Thoracic aorta (tissue), 2 donors: ENCODE results near the gene MED15. TPM values are rescaled to one million over a fixed set of nuclear protein-coding genes. Genes with fewer than 3 reads are reported as not detected.
A peak's percentile ranks its signal among the peaks of the same experiment; 100 is the strongest.
"Not testable (repeated sequence)": the region's sequence is repeated elsewhere in the genome, so short reads cannot be mapped to it uniquely, and the experiment has no call there.

Experiments used
- ATAC-seq: fragments of 150-250 bp; one replicate; pipeline ENCODE4 v1.8.0; 2017; ENCODE audit warnings: low read depth; ENCODE audit not compliant: insufficient number of reproducible peaks, low FRiP score
- DNase-seq: peaks from one replicate; pipeline ENCODE4 v3.0.0-alpha.2; 2020; ENCODE audit warnings: low spot score
- H3K27ac ChIP-seq, 2 donors: fragments of 200-600 bp; sonication (generic); 1 replicate in 1 of 2; 2 replicates in 1 of 2; pipeline ENCODE4 v1.5.1; 2016; ENCODE audit warnings: mild to moderate bottlenecking in 2 of 2, moderate library complexity in 2 of 2
- H3K27me3 ChIP-seq: fragments of 200-600 bp; sonication (generic); replicated peaks from 2 replicates; pipeline ENCODE4 v1.6.0; 2016; ENCODE audit warnings: mild to moderate bottlenecking; ENCODE audit not compliant: insufficient read depth
- H3K36me3 ChIP-seq: fragments of 200-600 bp; sonication (generic); one replicate; pipeline ENCODE4 v1.5.1; 2016
- H3K4me1 ChIP-seq, 2 donors: fragments of 200-600 bp; sonication (generic); 1 replicate in 1 of 2; 2 replicates in 1 of 2; pipeline versions ENCODE4 v1.5.1 to v1.6.0; 2016; ENCODE audit warnings: low read depth in 2 of 2, mild to moderate bottlenecking in 1 of 2; ENCODE audit not compliant: control insufficient read depth in 1 of 2
- H3K4me3 ChIP-seq: fragments of 200-600 bp; sonication (generic); 2 replicates; pipeline ENCODE4 v1.5.1; 2016; ENCODE audit warnings: mild to moderate bottlenecking
- H3K9me3 ChIP-seq: fragments of 200-600 bp; sonication (generic); 2 replicates; pipeline ENCODE4 v1.5.1; 2016
- total RNA-seq, 2 donors: library from RNA; depleted of rRNA; stranded (reverse); fragments of >200 nt; gene quantifications; one replicate each; pipeline versions ENCODE4 v1.1.0 to v1.2.3, GENCODE V29; 2016
- TF ChIP-seq, protein P1 (sequence below): fragments of 200-600 bp; sonication (generic); IDR thresholded peaks from one replicate; pipeline ENCODE4 v1.5.1; 2019; ENCODE audit warnings: antibody characterized with exemption

The MED15 gene
- total RNA-seq, 2 donors from 2014 or later = 78.9 to 98.6 TPM

DNA sequence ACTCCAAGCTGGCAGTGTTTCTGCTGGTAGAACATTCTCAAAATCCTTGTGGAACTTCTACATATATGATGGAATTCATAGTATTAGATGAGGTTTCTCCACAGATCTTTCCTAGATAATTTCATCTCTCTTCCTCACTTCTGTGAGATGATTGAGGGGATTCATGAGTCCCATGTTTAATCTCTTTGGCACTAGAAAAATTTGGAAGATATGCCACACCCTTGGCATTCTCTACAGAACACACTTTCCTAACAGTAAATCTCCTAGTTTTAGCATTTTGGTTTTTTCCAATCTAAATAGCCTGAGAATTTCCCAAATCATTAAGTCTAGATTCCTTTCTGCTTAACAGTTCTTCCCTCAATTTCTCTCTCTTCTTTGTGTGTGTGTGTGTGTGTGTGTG, 35.3 kb downstream of the MED15 start:
- TF ChIP-seq, protein P1, sequence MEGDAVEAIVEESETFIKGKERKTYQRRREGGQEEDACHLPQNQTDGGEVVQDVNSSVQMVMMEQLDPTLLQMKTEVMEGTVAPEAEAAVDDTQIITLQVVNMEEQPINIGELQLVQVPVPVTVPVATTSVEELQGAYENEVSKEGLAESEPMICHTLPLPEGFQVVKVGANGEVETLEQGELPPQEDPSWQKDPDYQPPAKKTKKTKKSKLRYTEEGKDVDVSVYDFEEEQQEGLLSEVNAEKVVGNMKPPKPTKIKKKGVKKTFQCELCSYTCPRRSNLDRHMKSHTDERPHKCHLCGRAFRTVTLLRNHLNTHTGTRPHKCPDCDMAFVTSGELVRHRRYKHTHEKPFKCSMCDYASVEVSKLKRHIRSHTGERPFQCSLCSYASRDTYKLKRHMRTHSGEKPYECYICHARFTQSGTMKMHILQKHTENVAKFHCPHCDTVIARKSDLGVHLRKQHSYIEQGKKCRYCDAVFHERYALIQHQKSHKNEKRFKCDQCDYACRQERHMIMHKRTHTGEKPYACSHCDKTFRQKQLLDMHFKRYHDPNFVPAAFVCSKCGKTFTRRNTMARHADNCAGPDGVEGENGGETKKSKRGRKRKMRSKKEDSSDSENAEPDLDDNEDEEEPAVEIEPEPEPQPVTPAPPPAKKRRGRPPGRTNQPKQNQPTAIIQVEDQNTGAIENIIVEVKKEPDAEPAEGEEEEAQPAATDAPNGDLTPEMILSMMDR = no peak
- ATAC-seq (no peak), DNase-seq (no peak)
- H3K27me3 ChIP-seq = no peaks in the 10 kb centered on the region
- H3K4me1 ChIP-seq = peaks cover 12 to 19% of the 10 kb centered on the region in 2 donors
- H3K27ac ChIP-seq = no peak overlapping the region
- no peak overlapping the region for H3K4me3 ChIP-seq
- H3K9me3 ChIP-seq = no peaks in the 10 kb centered on the region
- H3K36me3 ChIP-seq = peaks cover 10% of the 10 kb centered on the region

- not testable (repeated sequence) for H3K27ac ChIP-seq
Measured at GRCh38 chr22:20545318-20545634, 37.9 kb downstream of the MED15 start.

DNA sequence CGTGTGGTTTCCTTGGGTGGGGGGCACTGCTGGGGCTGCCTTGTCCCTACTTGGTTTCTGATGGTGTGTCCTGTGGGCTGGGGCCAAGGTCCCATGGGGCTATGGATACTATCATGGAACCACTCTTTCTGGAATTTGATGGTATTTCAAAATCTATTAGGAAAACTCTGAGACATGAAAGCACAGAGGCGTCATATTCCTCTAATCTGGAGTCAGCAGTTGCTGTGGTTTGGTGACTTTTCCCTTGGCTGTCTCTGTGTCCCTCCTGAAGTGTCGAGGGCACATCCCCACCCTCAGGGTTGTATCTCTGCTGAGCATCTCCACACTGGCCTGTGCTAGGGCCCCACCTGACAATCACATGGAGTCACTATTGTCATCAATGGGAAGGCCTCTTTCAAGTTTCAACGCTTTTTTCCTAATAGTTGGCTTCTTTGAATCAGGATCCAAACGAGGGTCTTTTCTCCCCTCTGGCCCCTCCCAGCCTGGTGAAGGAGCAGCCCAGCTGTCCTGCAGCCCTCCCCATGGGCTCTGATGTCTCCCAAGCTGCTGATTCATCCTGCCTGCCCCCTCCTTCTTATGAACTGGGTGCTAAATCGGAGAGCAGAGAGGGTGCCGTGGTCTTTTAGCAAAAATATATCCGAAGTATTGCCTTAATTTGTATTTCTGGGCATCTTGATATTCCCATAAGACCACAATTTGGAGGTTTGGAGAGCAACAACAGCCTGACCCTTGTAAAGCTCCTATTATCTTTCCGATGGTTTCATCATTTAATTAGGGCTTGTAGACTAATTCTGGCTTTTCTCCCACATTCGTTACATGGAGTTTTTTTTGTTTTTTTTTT, 38.5 kb downstream of the MED15 start:
- H3K9me3 ChIP-seq = no peaks in the 10 kb centered on the region
- H3K27me3 ChIP-seq = no peaks in the 10 kb centered on the region
- DNase-seq = no peak
- H3K27ac ChIP-seq = peak overlapping the region; percentile 40 to 48
- H3K36me3 ChIP-seq = peaks cover 5% of the 10 kb centered on the region
- H3K4me1 ChIP-seq = peaks cover 34 to 41% of the 10 kb centered on the region in 2 donors
- TF ChIP-seq, protein P1 = no peak
- H3K4me3 ChIP-seq = no peak overlapping the region
- no peak for ATAC-seq

More at GRCh38 chr22:20545318-20545634, 37.9 kb downstream of the MED15 start:
- H3K9me3 ChIP-seq, H3K4me3 ChIP-seq, ATAC-seq, H3K27me3 ChIP-seq, DNase-seq, H3K36me3 ChIP-seq: not testable (repeated sequence)
- H3K4me1 ChIP-seq = peaks cover 28 to 35% of the 10 kb centered on the region in 2 donors

DNA sequence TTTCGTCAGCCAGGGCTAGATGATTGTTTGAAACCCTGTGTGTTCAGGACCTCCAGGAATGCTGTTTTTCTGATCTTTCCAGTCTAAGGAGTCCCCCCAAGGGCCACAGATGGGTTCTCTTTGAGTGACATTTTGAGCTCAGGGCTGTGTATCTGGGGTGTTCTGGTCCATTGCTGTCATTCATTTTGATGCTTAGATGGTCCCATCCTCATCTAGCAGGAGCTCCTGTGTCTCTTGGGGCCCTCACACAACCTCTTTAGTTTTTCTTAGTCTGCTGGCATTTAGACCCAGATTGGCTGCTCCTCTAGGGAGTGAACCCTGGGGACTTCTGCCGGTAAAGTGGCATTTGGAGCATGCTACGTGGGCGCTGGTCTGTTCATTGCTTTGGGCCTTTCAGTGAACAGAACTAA, 39.1 kb downstream of the MED15 start:
- Histone ChIP-seq H3K27ac (peak overlapping the region; percentile 40 to 48), H3K36me3 (peaks cover 5% of the 10 kb centered on the region), H3K9me3 (no peaks in the 10 kb centered on the region), H3K4me3 (no peak overlapping the region), H3K27me3 (no peaks in the 10 kb centered on the region), H3K4me1 (peaks cover 36 to 48% of the 10 kb centered on the region in 2 donors)
- TF ChIP-seq, protein P1 = no peak
- no peak for DNase-seq
- ATAC-seq = no peak

- H3K4me3 ChIP-seq = no peak overlapping the region
- TF ChIP-seq, protein P1 = no peak
- DNase-seq (no peak), ATAC-seq (no peak)
- H3K36me3 ChIP-seq = peaks cover 1% of the 10 kb centered on the region
- H3K27ac ChIP-seq = peak overlapping the region in 1 of 2 donors; percentile 35
- peaks cover 41 to 52% of the 10 kb centered on the region in 2 donors for H3K4me1 ChIP-seq
- no peaks in the 10 kb centered on the region for H3K27me3 ChIP-seq
- H3K9me3 ChIP-seq = no peaks in the 10 kb centered on the region
Measured at GRCh38 chr22:20547029-20547428, 39.6 kb downstream of the MED15 start.
